UCSD-AML1 (cell line): ENCODE measurements around the gene EPHA2.

Source experiments
- DNase-seq: peaks from one replicate; lab custom pipeline; 2025; ENCODE audit not compliant: unreplicated experiment; lab: John Stamatoyannopoulos, UW

EPHA2 gene

GRCh38 chr1:16095447-16095846, 60.4 kb downstream of the EPHA2 start:
- no peak for DNase-seq

- no peak for DNase-seq
Measured at GRCh38 chr1:16094453-16095158, 61.3 kb downstream of the EPHA2 start.

GRCh38 chr1:16093611-16094010, 62.3 kb downstream of the EPHA2 start:
- no peak for DNase-seq

- DNase-seq = no peak
Measured at GRCh38 chr1:16092923-16093511, 62.9 kb downstream of the EPHA2 start.

DNA sequence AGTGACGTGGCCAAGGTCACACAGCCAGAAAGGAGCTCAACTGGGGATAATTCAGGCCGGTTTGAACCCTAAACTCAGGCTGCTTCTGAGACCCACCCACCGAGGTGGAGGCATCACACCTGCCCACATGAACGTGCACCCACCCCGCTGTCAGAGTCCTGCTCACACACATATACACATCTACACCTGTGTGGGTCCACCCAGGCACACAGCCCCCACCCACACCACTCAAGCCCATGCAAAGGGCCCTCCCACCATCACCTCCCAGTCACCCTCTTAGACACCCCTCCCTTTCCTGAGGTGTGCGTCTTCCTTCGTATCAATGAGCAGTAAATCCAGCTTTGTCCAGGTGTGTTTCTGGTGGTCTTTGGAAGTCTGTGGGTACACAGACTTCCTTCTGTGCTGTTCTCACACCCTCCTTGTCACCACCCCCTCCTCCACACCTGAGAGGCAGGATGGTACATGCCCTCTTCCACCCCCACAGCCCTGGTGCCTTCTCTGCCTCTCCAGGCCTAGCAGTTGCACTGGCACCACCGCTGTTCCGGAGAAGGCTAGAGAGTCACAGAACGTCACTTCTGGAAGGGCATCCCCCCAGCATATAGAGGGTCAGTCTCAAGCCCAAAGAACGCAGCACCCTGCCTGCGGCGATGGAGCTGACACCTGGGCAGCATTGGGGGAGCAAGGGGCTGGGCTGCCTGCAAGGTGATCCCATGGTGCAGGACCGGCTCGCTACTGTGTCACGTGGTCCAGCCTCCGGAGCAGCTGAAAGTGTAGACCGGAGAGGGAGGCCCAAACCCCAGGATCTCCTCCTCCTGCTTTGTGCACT, 63.6 kb downstream of the EPHA2 start:
- no peak for DNase-seq

DNA sequence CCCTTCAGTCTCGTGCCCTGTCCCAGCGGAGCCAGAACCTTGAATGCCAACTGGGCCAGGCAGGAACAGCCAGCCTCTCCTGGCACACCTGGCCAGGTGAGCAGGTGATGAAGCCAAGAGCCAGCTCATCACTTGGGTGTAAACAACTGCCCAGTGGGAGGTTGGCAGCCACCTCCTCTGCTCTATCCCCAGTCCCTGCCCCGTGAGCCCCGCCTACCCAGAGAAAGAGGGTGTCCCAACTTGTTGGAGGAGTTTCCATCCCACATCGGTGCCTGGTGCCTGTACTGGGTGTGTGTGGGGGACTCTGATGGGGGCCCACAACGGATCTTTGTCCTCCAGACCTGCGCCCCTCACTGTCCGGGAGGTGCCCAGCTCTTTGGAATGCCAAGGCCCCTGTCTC, 64.6 kb downstream of the EPHA2 start:
- DNase-seq = no peak

DNA sequence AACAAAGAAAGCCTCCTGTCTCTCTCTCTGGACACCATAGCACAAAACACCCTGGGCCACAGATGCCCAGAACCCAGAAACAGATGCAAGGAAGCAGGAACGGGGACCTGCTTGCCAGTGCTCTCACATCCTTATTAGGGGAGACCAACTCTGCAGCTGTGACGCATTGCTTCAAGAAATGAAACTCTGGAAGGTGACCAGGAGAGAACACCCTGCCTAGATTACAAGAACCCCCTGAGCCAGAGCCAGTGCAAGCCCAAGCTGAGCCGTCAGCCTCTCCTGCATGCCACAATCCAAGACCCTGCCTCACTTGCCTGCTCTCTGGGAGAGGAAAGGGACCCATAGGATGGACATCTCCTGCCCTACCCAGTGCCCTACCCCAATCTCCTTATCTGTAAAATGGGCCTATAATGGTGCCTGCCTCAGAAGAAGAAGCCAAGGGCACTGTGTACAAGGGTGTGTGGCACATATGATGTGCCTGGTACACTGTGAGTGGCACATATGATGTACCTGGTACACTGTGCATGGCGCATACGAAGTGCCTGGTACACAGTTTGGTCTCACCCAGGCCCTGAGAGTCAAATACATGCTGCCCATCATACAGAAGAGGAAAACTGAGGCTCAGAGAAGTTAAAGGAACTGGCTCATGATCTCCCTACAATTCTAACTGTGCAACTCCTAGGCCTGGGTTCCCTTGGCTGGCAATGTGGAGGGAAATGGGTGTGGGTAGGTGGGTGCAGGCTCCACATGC, 65.6 kb downstream of the EPHA2 start:
- no peak for DNase-seq

- no peak for DNase-seq
Measured at GRCh38 chr1:16088996-16089395, 66.9 kb downstream of the EPHA2 start.

- DNase-seq = no peak
Measured at GRCh38 chr1:16088351-16088911, 67.4 kb downstream of the EPHA2 start.

DNA sequence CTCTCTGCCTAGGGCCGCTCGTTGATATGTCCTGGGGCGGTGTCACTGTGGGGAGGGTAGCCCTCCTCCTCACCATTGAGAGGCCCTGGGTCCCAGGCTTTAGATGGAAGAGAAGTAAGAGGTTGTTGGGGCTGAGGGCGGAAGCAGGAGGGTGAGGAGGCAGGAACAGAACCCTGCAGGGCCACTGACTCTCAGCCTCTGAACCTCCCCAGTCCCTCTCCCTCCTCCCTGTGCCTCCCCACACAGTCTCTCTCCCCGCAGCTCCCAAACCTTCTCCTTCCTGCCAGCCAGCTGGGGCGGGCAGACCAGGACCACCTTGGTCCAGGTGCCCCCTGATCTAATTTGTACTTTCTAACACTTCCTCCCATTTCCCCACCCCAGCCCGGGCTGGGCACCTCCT, 68.1 kb downstream of the EPHA2 start:
- no peak for DNase-seq

GRCh38 chr1:16085522-16085921, 70.3 kb downstream of the EPHA2 start:
- no peak for DNase-seq

- DNase-seq = no peak
Measured at GRCh38 chr1:16083486-16083885, 72.4 kb downstream of the EPHA2 start.

DNA sequence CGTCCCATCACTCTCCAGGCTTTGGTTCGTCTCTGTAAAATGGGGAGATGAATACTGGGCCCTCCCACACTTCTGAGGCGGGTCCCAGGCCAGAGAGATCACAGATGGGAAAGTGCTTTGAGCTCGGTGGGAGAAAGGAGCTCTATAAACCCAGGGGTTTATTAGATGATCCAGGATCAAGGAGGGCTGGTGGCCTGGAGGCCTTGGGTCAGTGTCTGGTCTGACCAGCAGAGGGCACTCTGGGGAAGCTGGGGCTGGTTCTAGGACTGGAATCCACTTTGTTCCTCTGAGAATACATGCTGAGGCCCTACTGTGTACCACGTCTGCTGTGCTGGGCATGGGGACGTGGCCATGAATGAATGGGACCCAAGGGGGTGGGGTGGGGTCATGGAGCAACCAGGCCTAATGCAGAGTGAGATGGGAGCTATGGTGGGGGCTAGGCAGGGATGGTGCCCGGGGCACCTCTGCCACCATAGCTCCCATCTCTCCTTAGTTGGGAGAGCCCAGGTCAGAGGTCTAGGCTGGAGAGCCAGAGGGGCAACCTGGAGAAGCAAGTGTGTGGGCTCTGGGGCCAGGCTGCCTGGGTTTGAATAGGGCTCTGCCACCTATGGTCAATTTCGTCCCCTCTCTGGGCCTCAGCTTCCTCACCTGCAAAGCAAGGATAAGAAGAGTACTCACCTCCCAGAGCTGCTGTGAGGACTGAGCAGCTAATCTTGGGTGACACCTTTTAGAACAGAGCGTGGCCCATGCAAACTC, 73.4 kb downstream of the EPHA2 start:
- peak; percentile 65 for DNase-seq

DNA sequence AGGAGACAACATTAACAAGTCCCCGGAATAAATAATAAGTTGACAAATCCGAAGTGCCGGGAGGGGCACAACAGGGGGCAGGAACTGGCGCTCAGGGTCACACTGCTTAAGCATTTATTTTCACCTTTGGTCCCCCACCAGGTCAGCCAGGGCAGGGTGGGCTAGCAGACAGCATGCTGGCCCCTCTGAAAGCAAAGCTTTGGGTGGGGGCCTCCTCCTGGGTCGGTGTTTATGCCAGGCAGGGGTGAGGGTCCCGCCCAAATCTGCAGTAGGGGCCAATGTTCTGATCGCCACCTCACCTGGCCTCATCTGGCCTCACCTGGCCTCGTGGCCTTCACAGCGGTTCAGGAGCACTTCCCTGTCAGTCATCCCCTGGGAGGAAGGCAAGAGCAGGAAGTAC, 74.2 kb downstream of the EPHA2 start:
- DNase-seq = no peak

DNA sequence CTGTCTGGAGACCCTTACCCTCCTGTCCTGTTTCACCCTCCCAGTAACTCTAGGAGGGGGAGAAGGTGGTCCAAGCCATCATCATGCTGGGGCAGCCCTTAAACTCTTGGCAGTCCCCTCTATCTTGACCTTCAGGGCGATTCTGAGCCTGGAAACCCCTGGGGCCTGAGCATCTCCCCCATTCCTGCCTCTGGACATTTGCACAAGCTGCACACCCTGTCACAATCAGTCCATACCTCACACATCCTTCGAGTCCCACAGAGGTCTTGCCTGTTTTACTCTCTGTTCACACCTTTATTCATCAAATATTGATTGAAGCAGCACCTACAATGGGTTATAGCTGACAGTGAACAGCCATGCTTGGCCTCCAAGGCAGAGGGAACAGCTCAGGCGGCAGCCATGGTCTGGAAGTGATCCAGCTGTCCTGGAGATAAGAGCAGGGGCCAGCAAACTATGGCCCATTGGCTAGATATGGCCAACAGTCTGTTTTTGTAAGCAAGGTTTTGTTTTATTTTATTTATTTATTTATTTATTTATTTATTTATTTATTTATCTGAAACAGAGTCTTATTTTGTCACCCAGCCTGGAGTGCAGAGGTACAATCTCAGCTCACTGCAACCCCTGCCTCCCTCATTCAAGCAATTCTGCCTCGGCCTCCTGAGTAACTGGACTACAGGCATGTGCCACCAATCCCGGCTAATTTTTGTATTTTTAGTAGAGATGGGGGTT, 75.3 kb downstream of the EPHA2 start:
- no peak for DNase-seq

GRCh38 chr1:16078925-16079656, 76.8 kb downstream of the EPHA2 start:
- peak; percentile 71 for DNase-seq

DNA sequence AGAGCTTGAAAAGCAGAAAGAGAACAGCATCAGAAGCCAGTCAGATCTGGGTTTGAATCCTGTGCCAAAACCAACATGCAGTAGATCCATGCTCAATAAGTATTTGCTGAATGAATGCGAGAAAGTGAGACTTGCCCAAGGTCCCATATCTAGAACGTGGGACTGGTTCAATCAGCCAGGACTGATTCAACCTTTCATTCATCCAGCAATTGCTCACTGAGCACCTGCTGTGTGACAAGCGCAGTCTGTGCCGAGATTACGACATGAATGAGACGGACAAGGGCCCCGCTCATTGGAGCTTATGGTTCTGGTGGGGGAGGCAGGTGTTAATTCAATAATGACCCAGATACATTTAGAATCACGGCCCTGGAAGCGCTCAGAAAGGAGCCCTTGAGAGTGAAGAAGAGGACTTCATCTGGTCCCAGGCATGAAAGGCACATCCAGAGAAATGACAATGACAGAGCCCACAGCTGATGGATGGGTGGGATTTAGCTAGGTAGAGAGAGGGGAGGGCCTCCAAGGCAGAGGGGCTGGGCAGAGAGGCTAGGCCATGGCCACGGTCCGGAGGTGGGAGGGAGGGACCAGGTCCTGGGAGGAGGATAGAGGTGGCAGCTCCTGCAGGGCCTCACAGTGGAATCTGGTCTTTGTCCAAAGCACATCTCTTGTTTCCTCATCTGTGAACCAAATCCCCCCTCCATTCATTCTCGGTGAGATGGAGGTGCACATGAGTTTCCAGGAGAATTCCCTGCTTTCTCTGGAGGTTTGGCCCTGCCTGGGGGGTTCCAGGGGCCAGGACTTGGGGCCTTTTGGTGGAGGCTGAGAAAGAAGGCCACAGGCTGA, 78.2 kb downstream of the EPHA2 start:
- DNase-seq = no peak

GRCh38 chr1:16076865-16077238, 79.0 kb downstream of the EPHA2 start:
- DNase-seq = no peak
